Measurements from ENCODE around the gene YARS1. TPM values are rescaled to one million over a fixed set of nuclear protein-coding genes. Genes with fewer than 3 reads are reported as not detected.

Gene YARS1
- total RNA-seq, 2 experiments from 2014 or later, result 250 to 267 TPM

DNA sequence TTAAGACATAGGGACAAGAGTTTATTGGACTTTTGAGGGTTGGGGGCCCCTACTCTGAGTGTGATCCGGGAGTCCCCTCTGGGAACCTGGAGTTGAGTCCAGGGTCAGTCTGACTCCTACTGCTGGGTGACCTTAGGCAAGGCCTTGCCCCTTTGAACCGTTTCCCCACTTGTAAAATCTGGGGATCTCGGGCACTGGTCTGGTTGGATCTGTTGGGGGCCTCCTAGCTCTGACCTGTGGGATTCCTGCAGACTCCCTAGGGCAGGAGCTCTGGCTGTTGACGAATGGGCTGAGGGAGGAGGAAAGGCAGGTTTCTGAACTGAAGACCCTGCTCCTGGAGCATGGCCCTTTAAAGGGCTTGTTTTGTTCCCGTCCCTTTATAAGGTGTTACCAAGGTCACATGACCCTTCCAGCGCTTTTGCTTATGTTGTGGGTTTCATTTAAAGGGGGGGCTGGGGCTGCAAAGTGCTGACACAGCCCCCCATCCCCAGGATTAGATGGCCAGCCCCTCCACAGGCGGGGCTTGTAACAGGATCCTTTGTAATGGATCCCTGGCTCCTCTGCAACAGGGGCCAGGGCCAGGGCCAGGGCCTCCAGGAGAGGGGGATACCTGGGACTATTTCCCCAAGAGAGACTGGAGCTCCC, 50.7 kb downstream of the YARS1 start:
- H3K36me3 Mint-ChIP-seq, result no peaks in the 10 kb centered on the region
- H3K4me1 Mint-ChIP-seq, result peaks cover 6% of the 10 kb centered on the region
- H3K9me3 Mint-ChIP-seq, result no peaks in the 10 kb centered on the region
- H3K27ac Mint-ChIP-seq, result no peak overlapping the region
- no peak for DNase-seq
- H3K27me3 Mint-ChIP-seq, result no peaks in the 10 kb centered on the region
- H3K4me3 Mint-ChIP-seq, result no peak overlapping the region

- H3K27me3 Mint-ChIP-seq, result no peaks in the 10 kb centered on the region
- H3K4me3 Mint-ChIP-seq, result no peak overlapping the region
- no peak for DNase-seq
- no peaks in the 10 kb centered on the region for H3K36me3 Mint-ChIP-seq
- H3K27ac Mint-ChIP-seq, result no peak overlapping the region
- H3K4me1 Mint-ChIP-seq, result peaks cover 10% of the 10 kb centered on the region
- no peaks in the 10 kb centered on the region for H3K9me3 Mint-ChIP-seq
These were observed 51.4 kb downstream of the YARS1 start for GRCh38 chr1:32765570-32766327.

DNA sequence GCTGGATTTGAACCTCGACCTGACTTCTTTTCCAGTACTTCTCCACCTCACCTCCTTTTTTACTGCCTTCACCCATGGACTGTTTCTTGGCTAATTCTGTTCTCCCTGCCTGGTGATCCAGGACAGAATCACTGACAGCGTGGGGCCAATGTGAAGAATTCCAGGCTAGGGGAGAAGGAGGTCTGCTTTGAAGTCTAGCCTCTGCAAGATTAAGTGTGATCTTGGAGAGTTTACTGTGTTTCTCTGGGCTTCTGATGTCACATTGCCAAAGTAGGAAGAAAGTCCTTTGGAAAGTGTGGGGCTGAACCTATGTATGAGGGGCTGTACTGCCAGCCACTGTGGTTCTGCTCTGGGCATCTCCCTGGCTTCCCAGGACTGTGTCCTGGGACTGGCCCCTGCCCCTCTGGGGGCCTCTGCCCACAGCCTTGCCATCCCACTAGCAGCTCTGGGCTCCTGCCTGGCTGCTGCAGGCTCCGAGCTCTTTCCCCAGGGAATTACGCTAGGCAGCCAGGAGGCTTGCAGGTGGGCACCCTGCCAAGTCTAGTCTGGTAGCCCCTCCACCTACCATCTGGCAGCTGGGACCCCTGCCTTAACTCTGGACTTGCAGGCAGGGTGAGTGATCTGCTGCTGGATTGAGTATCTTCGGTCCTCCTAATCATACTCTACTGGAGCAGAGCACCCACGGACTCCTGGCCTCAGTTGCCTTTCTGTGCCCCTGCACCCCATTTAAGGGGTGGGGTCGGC, 52.2 kb downstream of the YARS1 start:
- Mint-ChIP-seq H3K27ac (no peak overlapping the region), H3K9me3 (no peaks in the 10 kb centered on the region), H3K36me3 (no peaks in the 10 kb centered on the region), H3K4me1 (peaks cover 12% of the 10 kb centered on the region), H3K4me3 (no peak overlapping the region), H3K27me3 (no peaks in the 10 kb centered on the region)
- no peak for DNase-seq

GRCh38 chr1:32763221-32763620, 53.9 kb downstream of the YARS1 start:
- Mint-ChIP-seq H3K36me3 (no peaks in the 10 kb centered on the region), H3K27ac (no peak overlapping the region), H3K27me3 (no peaks in the 10 kb centered on the region), H3K9me3 (no peaks in the 10 kb centered on the region), H3K4me3 (no peak overlapping the region), H3K4me1 (peaks cover 20% of the 10 kb centered on the region)
- no peak for DNase-seq

DNA sequence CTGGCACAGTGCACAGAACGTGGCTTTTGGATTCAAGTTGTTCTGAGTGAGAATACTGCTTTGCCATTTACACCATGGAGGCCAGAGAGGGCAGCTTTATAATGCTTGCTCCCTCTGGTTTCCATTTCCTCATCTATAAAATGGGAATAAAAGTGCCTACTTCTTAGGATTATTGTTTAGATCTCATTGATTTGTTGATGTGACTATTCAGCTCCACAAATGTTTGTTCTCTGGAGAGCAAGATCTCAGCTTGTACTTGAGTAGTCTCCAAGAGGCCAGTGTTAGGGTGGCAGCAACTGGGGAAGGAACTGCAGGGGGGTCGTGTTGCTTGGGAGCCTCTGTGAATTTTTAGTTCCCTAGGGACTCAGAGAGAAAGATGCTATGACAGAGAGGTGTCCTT, 55.2 kb downstream of the YARS1 start:
- no peak for DNase-seq
- no peaks in the 10 kb centered on the region for H3K27me3 Mint-ChIP-seq
- peaks cover 20% of the 10 kb centered on the region for H3K4me1 Mint-ChIP-seq
- H3K9me3 Mint-ChIP-seq, result no peaks in the 10 kb centered on the region
- H3K27ac Mint-ChIP-seq, result peak overlapping the region; percentile 12
- no peaks in the 10 kb centered on the region for H3K36me3 Mint-ChIP-seq
- H3K4me3 Mint-ChIP-seq, result no peak overlapping the region

DNA sequence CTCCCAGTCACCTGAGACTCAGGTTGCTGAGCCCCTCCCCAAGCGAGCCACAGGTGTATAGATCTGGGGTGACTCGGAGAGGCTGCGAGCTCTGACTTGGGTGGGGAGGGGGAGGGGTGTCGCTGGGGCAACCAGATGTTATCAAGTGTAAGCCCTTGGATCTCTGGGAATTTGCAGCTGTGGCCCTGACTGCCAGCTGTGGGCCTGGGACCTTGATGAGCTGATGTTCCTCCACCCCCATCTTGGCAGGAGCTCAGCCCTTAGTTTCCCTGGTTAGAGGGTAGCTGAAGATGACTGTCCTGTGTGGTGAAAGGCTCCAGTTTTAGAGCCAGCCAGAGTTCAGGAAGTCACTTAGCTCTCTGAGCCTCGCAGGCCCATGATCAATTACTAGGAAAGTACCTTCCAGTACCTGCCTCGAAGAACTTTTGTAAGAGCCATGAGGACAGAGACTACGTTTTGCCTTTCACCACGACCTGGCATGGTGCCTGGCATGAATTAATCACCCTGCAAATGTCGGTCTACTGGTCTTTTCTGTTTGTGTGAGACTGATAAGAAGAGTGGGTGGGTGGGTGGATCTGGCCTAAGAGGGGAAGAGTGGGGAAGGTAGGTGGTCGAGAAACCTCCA, 55.8 kb downstream of the YARS1 start:
- H3K9me3 Mint-ChIP-seq, result no peaks in the 10 kb centered on the region
- no peak overlapping the region for H3K4me3 Mint-ChIP-seq

DNA sequence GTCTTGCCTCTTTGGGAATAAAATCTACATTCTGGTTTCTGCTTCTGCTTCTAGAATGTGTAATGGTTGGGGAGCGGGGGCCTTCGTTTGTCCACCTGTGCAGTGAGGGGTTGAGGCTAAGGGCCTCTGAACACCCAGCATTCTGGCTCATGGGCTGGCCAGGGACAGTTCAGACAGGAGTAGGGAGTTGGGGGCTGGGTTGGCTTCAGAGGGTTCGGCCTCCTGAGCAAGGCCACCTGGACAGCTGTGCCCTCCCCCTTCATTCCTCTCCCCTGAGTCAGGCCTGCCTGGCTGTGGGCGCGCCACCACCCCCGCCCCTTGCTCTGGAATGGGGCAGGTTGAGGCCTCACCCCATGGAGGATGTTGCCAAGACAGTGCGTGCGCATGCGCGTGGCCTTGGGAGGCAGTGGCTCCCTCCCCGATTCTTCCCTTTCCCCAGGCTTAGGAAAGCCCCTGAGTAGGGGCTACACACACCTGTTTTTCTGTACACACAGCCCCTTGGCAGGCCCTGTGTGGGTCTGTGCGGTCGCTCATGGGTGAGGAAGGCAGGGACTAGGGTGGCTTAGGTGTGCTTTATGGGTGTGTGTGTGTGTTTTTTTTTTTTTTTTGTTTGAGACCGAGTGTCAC, 57.0 kb downstream of the YARS1 start:
- Mint-ChIP-seq H3K4me3 (no peak overlapping the region), H3K27ac (peak overlapping the region; percentile 1), H3K36me3 (no peaks in the 10 kb centered on the region)

More for the DNA sequence above, 55.8 kb downstream of the YARS1 start:
- H3K27ac Mint-ChIP-seq, result peak overlapping the region; percentile 49
- DNase-seq, result peak; percentile 43
- no peaks in the 10 kb centered on the region for H3K36me3 Mint-ChIP-seq
- peaks cover 20% of the 10 kb centered on the region for H3K4me1 Mint-ChIP-seq
- H3K27me3 Mint-ChIP-seq, result no peaks in the 10 kb centered on the region

DNA sequence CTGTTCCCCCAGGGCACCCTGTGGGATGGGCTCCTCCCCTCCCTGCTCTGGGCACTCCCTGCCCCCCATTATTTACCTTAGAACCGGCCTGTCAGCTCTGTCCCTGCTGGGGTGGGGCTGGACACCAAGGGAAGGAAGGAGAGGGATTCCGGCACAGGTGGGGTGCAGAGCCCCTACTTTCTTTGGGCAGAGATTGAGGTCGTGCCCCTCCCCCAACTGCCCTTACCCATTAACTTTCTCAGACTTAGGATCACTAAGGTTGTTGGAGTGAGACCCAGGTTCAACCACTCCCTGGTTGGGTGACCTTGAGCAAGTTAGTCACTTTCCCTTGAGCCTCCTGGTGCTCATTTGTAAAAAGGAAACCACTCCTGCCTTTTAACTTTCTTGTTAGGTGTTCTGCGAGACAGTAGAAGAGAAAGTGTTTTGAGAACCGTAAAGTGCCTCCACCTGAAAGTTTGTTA, 57.6 kb downstream of the YARS1 start:
- peaks cover 1% of the 10 kb centered on the region for H3K27me3 Mint-ChIP-seq
- peaks cover 21% of the 10 kb centered on the region for H3K4me1 Mint-ChIP-seq
- no peak overlapping the region for H3K4me3 Mint-ChIP-seq
- no peaks in the 10 kb centered on the region for H3K36me3 Mint-ChIP-seq
- no peaks in the 10 kb centered on the region for H3K9me3 Mint-ChIP-seq
- H3K27ac Mint-ChIP-seq, result peak overlapping the region; percentile 22
- no peak for DNase-seq

More for the DNA sequence above, 57.0 kb downstream of the YARS1 start:
- DNase-seq, result no peak
- Mint-ChIP-seq H3K4me1 (peaks cover 20% of the 10 kb centered on the region), H3K27me3 (no peaks in the 10 kb centered on the region), H3K9me3 (no peaks in the 10 kb centered on the region)

DNA sequence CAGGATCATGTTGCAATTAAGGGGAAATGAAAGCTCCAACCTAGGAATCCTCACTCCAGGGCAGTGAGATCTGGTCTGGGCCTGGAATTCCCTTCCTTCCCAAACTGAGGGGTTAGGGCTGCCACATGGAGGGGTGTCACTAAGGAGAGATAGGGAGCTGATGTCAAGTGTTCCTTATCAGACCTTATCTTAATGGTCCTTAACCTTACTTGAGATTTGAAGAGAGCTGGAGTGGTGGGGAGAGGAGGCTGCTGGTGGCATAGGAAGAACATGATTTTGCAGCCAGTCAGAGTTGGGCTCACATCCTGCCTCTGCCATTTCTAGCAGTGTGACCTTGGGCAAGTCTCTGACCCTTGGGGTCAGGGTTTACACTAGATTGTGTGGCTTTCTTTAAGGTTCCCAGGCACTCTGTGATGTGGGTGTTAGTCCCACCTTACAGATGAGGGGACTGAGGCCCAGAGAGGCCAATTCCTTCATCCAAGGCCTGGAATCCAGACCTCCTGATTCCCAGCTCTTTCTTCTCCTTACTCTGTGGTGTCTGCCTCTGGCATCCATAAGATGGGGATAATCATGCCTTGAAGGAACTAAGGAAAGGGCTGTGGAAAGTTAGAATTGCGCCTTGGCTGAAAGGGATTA, 58.2 kb downstream of the YARS1 start:
- Mint-ChIP-seq H3K27me3 (peaks cover 5% of the 10 kb centered on the region), H3K36me3 (no peaks in the 10 kb centered on the region), H3K27ac (no peak overlapping the region), H3K4me3 (no peak overlapping the region), H3K4me1 (peaks cover 25% of the 10 kb centered on the region), H3K9me3 (no peaks in the 10 kb centered on the region)
- DNase-seq, result no peak

GRCh38 chr1:32758177-32758794, 58.9 kb downstream of the YARS1 start:
- Mint-ChIP-seq H3K27ac (no peak overlapping the region), H3K36me3 (no peaks in the 10 kb centered on the region), H3K4me1 (peaks cover 25% of the 10 kb centered on the region), H3K27me3 (peaks cover 5% of the 10 kb centered on the region), H3K4me3 (no peak overlapping the region), H3K9me3 (no peaks in the 10 kb centered on the region)
- no peak for DNase-seq

DNA sequence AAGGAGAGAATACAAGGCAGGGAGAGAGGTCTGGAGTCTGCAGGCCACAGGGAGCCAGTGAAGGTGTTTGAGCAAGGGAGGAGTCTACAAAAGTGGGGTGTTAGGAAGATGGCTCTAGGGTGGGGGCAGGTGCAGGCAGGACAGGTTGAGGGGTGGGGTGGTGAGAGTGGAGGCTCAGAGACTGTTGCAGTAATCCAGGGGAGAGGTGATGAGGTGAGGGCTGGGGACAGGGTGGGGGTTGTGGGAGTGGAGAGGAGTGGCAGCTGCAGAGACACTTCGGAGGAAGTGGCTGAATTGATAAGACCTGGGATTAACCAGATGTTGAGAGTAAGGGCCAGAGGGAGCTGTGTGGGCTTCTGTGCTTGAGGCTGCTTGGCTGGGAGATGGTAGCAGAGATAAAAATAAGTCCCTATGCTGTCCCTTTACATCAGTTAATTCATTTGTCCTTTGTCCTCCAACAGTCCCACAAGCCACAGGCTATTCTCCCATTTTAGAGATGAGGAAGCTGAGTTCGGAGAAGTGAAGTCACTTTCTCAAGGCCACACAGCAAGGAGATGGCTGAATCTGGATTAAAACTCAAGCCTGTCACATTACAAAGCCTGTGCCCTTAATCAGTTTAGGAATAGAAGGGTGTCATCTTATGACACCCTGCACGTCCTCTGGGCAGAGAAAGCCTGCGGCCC, 59.8 kb downstream of the YARS1 start:
- H3K4me1 Mint-ChIP-seq, result peaks cover 25% of the 10 kb centered on the region
- no peaks in the 10 kb centered on the region for H3K36me3 Mint-ChIP-seq
- peaks cover 7% of the 10 kb centered on the region for H3K27me3 Mint-ChIP-seq
- H3K27ac Mint-ChIP-seq, result no peak overlapping the region
- no peaks in the 10 kb centered on the region for H3K9me3 Mint-ChIP-seq
- H3K4me3 Mint-ChIP-seq, result no peak overlapping the region
- DNase-seq, result no peak

DNA sequence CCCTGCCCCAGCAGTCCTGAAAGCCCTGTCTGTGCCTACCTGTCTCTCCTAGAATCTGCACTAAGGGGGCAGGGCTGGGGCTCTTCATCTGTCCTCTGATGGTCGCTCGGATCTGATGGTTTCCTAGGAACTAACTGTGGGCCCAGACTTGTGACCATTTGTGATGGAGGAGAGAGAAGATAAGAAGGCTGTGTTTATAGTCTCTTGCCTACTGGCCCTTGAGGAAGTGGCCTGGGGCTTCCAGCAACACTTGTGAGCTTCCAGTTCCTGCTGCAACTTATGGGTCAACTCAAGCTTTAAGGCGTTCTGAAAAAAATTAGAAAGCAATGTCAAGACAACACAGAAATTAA, 61.4 kb downstream of the YARS1 start:
- Mint-ChIP-seq H3K4me3 (no peak overlapping the region), H3K27ac (no peak overlapping the region), H3K9me3 (no peaks in the 10 kb centered on the region), H3K4me1 (peaks cover 15% of the 10 kb centered on the region), H3K36me3 (no peaks in the 10 kb centered on the region), H3K27me3 (peaks cover 14% of the 10 kb centered on the region)
- no peak for DNase-seq

DNA sequence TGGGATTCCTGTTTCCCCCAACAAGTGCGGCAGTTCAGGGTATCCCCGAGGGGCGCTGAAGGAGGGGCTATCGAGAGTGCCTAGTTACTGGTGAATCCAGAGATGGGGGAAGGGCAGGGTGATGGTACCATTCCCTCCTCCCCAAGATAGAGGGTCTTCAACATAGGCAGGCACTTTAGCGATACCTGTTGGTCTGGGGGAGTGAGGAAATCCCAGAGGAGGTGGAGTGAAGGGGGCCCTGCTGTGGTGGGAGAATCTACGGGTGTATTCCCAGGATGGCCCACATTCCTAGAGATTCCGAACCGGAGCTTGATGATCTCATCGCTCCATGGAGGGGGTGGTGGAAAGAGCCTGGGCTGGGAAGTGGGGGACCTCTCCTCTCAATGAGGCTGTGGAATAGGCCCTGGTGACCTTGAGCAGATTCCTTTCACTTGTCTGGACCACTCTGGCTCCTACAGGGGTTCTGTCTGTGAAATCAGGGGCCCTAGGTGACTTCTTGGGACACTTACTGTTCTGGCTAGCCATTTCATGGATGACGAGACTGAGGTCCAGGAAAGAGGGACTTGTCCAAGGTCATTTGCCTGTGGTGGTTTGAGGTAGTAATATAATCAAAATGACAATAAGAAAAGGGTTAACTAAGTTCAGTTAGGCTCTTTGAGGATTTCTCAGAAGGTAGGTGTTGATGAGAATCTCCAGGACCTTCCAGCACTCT, 61.9 kb downstream of the YARS1 start:
- Mint-ChIP-seq H3K4me3 (no peak overlapping the region), H3K9me3 (no peaks in the 10 kb centered on the region), H3K27ac (no peak overlapping the region), H3K36me3 (no peaks in the 10 kb centered on the region), H3K4me1 (peaks cover 14% of the 10 kb centered on the region), H3K27me3 (peaks cover 14% of the 10 kb centered on the region)
- no peak for DNase-seq
